IMR-90 (cell line): ENCODE measurements around the gene BMERB1. TPM values are rescaled to one million over a fixed set of nuclear protein-coding genes. Genes with fewer than 3 reads are reported as not detected.

Experiments used
- ATAC-seq: fragments of 200-7000 bp; cut with Tn5 transposase; 2 replicates; pipeline ENCODE4 v1.9.1; 2020; ENCODE audit warnings: low read depth, mild to moderate bottlenecking, moderate library complexity
- BruUV-seq: library from RNA; stranded (reverse); fragments of 400-500 nt; replicated peaks from 2 replicates; lab custom pipeline; 2021; lab: Mats Ljungman, UMichigan
- CTCF ChIA-PET: fragments of 300-600 bp; formaldehyde crosslinking; extraction: SDS; loops from one replicate; lab custom pipeline; 2021; ENCODE audit warnings: antibody characterized with exemption; lab: Yijun Ruan, JAX
- POLR2A ChIA-PET: fragments of 300-600 bp; sonication (Branson Sonifier 250); formaldehyde crosslinking; loops from one replicate; lab custom pipeline; 2022; ENCODE audit warnings: antibody characterized with exemption; ENCODE audit not compliant: unreplicated experiment; lab: Charles Lee
- DNase-seq: peaks from one replicate; pipeline ENCODE4 v3.0.0; 2013
- H2AFZ ChIP-seq: replicated peaks from 2 replicates; pipeline ENCODE3; 2013; ENCODE audit warnings: low read length, mild to moderate bottlenecking; ENCODE audit not compliant: poor library complexity
- H2AK5ac ChIP-seq: 2 replicates; pipeline ENCODE4 v1.6.1; 2013; ENCODE audit warnings: low read depth, low read length, inconsistent platforms
- H2AK9ac ChIP-seq: replicated peaks from 2 replicates; pipeline ENCODE3; 2013; ENCODE audit warnings: mild to moderate bottlenecking, low read depth, low read length, moderate library complexity; ENCODE audit not compliant: poor library complexity
- H2BK120ac ChIP-seq: 2 replicates; pipeline ENCODE4 v1.6.1; 2013; ENCODE audit warnings: low read depth, low read length, inconsistent platforms
- H2BK15ac ChIP-seq: 3 replicates; pipeline ENCODE4 v1.6.1; 2013; ENCODE audit warnings: low read depth, low read length, inconsistent platforms
- H2BK20ac ChIP-seq: 2 replicates; pipeline ENCODE4 v1.6.1; 2013; ENCODE audit warnings: low read depth, mild to moderate bottlenecking, inconsistent platforms, low read length, moderate library complexity
- H2BK5ac ChIP-seq: 2 replicates; pipeline ENCODE4 v1.6.1; 2013; ENCODE audit warnings: mild to moderate bottlenecking, low read depth, low read length, inconsistent platforms; ENCODE audit not compliant: poor library complexity, severe bottlenecking
- H3K14ac ChIP-seq: replicated peaks from 2 replicates; pipeline ENCODE4 v1.6.1; 2013; ENCODE audit warnings: low read depth, low read length, inconsistent platforms
- H3K18ac ChIP-seq: 2 replicates; pipeline ENCODE4 v1.6.1; 2013; ENCODE audit warnings: low read depth, low read length, control low read depth
- H3K23ac ChIP-seq: 2 replicates; pipeline ENCODE4 v1.6.1; 2013; ENCODE audit warnings: low read depth, low read length, inconsistent platforms
- H3K27ac ChIP-seq: 2 replicates; pipeline ENCODE4 v1.5.1; 2013; ENCODE audit warnings: mild to moderate bottlenecking, control low read depth, low read length; ENCODE audit not compliant: insufficient read depth
- H3K27me3 ChIP-seq: 2 replicates; pipeline ENCODE4 v1.6.1; 2013; ENCODE audit warnings: low read length; ENCODE audit not compliant: control insufficient read depth, insufficient read depth
- H3K36me3 ChIP-seq: 2 replicates; pipeline ENCODE4 v1.6.1; 2013; ENCODE audit warnings: low read length, mixed read lengths; ENCODE audit not compliant: control insufficient read depth, insufficient read depth
- H3K4ac ChIP-seq: 2 replicates; pipeline ENCODE4 v1.6.1; 2013; ENCODE audit warnings: low read depth, low read length, inconsistent platforms
- H3K4me1 ChIP-seq: 2 replicates; pipeline ENCODE4 v1.6.1; 2013; ENCODE audit warnings: low read length, mixed read lengths; ENCODE audit not compliant: control insufficient read depth, insufficient read depth
- H3K4me2 ChIP-seq: 2 replicates; pipeline ENCODE4 v1.6.1; 2013; ENCODE audit warnings: low read depth, mild to moderate bottlenecking, control low read depth, low read length, moderate library complexity
- H3K4me3 ChIP-seq: 2 replicates; pipeline ENCODE4 v1.5.1; 2013; ENCODE audit warnings: low read depth, mild to moderate bottlenecking, control low read depth, low read length, moderate library complexity; ENCODE audit not compliant: insufficient read depth
- H3K56ac ChIP-seq: 2 replicates; pipeline ENCODE4 v1.6.1; 2013; ENCODE audit warnings: low read length, inconsistent platforms; ENCODE audit not compliant: insufficient read depth; ENCODE audit errors: extremely low read depth
- H3K79me1 ChIP-seq, 2 experiments: 2 replicates each; pipeline ENCODE4 v1.6.1; 2013; ENCODE audit warnings: low read length in 2 of 2, inconsistent platforms in 1 of 2, low read depth in 1 of 2
- H3K9ac ChIP-seq: 2 replicates; pipeline ENCODE4 v1.6.1; 2013; ENCODE audit warnings: low read depth, low read length, control low read depth
- H3K9me1 ChIP-seq: 2 replicates; pipeline ENCODE4 v1.6.1; 2013; ENCODE audit warnings: low read length, inconsistent platforms; ENCODE audit not compliant: insufficient read depth
- H3K9me3 ChIP-seq: 2 replicates; pipeline ENCODE4 v1.6.1; 2013; ENCODE audit warnings: low read length; ENCODE audit not compliant: control insufficient read depth, insufficient read depth
- H4K20me1 ChIP-seq: 2 replicates; pipeline ENCODE4 v1.6.1; 2013; ENCODE audit warnings: low read length, inconsistent platforms; ENCODE audit not compliant: insufficient read depth
- H4K5ac ChIP-seq: 2 replicates; pipeline ENCODE4 v1.6.1; 2013; ENCODE audit warnings: mild to moderate bottlenecking, low read depth, low read length, control low read depth
- H4K8ac ChIP-seq, 2 experiments: 2 replicates each; pipeline ENCODE4 v1.6.1; 2013; ENCODE audit warnings: low read depth in 2 of 2, low read length in 2 of 2, control low read depth in 1 of 2, inconsistent platforms in 1 of 2
- H4K91ac ChIP-seq: 2 replicates; pipeline ENCODE4 v1.6.1; 2013; ENCODE audit warnings: low read depth, low read length, inconsistent platforms; ENCODE audit not compliant: insufficient read depth
- CTCF ChIP-seq: conservative IDR thresholded peaks from 2 replicates; pipeline ENCODE4 v1.5.1; 2012; ENCODE audit warnings: mild to moderate bottlenecking, low read depth, low read length, improper control_type of control experiment
- MXI1 ChIP-seq: IDR thresholded peaks from 2 replicates; pipeline ENCODE4 v1.6.1; 2012; ENCODE audit warnings: low read depth, mild to moderate bottlenecking, low read length, moderate library complexity, borderline replicate concordance
- NFE2L2 ChIP-seq: fragments of 150-350 bp; IDR thresholded peaks from 2 replicates; pipeline ENCODE4 v1.6.1; 2016; ENCODE audit warnings: low read depth, mild to moderate bottlenecking, low read length
- WGBS, 2 experiments: methylation state at CpG; one replicate each; pipeline versions ENCODE4 v1.1.5 to v1.1.7; 2013; ENCODE audit warnings: missing lambda C conversion rate in 2 of 2; ENCODE audit not compliant: insufficient read length in 1 of 2; ENCODE audit errors: extremely low coverage in 2 of 2; 5-methylcytosine and 5-hydroxymethylcytosine counted together
- dilution Hi-C: fragments of 300-500 bp; cut with HindIII; formaldehyde crosslinking; loops from one replicate; pipeline ENCODE4 v1.14.3; 2018; ENCODE audit warnings: low sequenced_read_pairs; ENCODE audit not compliant: unreplicated experiment
- in situ Hi-C: fragments of 300-500 bp; cut with MboI; formaldehyde crosslinking; loops from 3 replicates; pipeline ENCODE4 v1.14.3; 2019; ENCODE audit warnings: low sequenced_read_pairs, inconsistent platforms, mixed read lengths
- intact Hi-C: fragments of 100-400 bp; cut with micrococcal nuclease; formaldehyde crosslinking; loops from 2 replicates; pipeline ENCODE4 v1.10.0; 2022
- polyA plus RNA-seq, 3 experiments: library from polyadenylated mRNA; depleted of rRNA; stranded (reverse); fragments of >200 nt; gene quantifications; 2 replicates each; pipeline ENCODE4 v1.2.3, GENCODE V29; 2012; ENCODE audit warnings: low replicate concordance in 1 of 3
- total RNA-seq: library from RNA; depleted of rRNA; stranded (reverse); fragments of >200 nt; gene quantifications from 2 replicates; pipeline ENCODE4 v1.2.3, GENCODE V29; 2012
- TF ChIP-seq, protein P1 (sequence below): fragments of 150-350 bp; IDR thresholded peaks from 2 replicates; pipeline ENCODE4 v1.6.1; 2016; ENCODE audit warnings: low read depth, mild to moderate bottlenecking, low read length, moderate library complexity, borderline replicate concordance

BMERB1 gene
- total and polyA plus RNA-seq, 2 of the 4 experiments (the other 2 are of a cell fraction): 22.6 to 32.9 TPM

GRCh38 chr16:15581127-15581815, 146.9 kb downstream of the BMERB1 start:
- no peak overlapping the region for H2AK5ac ChIP-seq
- H3K9me3 ChIP-seq: peaks cover 13% of the 10 kb centered on the region
- H4K8ac ChIP-seq: no peak overlapping the region
- no peak overlapping the region for H2BK20ac ChIP-seq
- no peaks in the 10 kb centered on the region for H4K20me1 ChIP-seq
- no peak overlapping the region for H4K5ac ChIP-seq
- H2BK120ac ChIP-seq: no peak overlapping the region
- no peak for DNase-seq
- BruUV-seq: no TSS peak
- H3K4ac ChIP-seq: no peak overlapping the region
- dilution Hi-C loops: no loop called here
- intact Hi-C loops: no loop called here
- POLR2A ChIA-PET: no interaction called here
- no peak overlapping the region for H3K23ac ChIP-seq
- no peak overlapping the region for H3K27ac ChIP-seq
- in situ Hi-C loops: no loop called here
- 0 out of 2 replicates have a peak, but pooled peaks cover 5% of the 10 kb centered on the region for H3K9me1 ChIP-seq
- H3K56ac ChIP-seq: no peak overlapping the region
- no peak overlapping the region for H2BK5ac ChIP-seq
- CTCF ChIA-PET: no interaction called here
- no peak overlapping the region for H3K4me3 ChIP-seq
- H3K79me1 ChIP-seq: peaks cover 0 to 7% of the 10 kb centered on the region in 2 experiments; a peak in 2 of 4 replicates
- no peak overlapping the region for H2AFZ ChIP-seq
- H2AK9ac ChIP-seq: no peak overlapping the region
- H4K91ac ChIP-seq: no peak overlapping the region
- H3K4me1 ChIP-seq: no peaks in the 10 kb centered on the region
- no peak overlapping the region for H3K18ac ChIP-seq
- ATAC-seq: no peak
- H3K4me2 ChIP-seq: no peak overlapping the region
- peaks cover 31% of the 10 kb centered on the region for H3K36me3 ChIP-seq
- 100% methylated on average over 2 of the region's 10 CpGs; no CpG with 5 or more reads in 1 of the 2 experiments for WGBS, 2 experiments
- no peak overlapping the region for H2BK15ac ChIP-seq
- TF ChIP-seq, protein P1, sequence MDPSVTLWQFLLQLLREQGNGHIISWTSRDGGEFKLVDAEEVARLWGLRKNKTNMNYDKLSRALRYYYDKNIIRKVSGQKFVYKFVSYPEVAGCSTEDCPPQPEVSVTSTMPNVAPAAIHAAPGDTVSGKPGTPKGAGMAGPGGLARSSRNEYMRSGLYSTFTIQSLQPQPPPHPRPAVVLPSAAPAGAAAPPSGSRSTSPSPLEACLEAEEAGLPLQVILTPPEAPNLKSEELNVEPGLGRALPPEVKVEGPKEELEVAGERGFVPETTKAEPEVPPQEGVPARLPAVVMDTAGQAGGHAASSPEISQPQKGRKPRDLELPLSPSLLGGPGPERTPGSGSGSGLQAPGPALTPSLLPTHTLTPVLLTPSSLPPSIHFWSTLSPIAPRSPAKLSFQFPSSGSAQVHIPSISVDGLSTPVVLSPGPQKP: no peak
- TF ChIP-seq CTCF (no peak), NFE2L2 (no peak), MXI1 (no peak)
- H3K9ac ChIP-seq: no peak overlapping the region
- no peak overlapping the region for H3K14ac ChIP-seq
- no peaks in the 10 kb centered on the region for H3K27me3 ChIP-seq
